Measurements from ENCODE around the gene TRPC4.
A peak's percentile ranks its signal among the peaks of the same experiment; 100 is the strongest.

The TRPC4 gene

DNA sequence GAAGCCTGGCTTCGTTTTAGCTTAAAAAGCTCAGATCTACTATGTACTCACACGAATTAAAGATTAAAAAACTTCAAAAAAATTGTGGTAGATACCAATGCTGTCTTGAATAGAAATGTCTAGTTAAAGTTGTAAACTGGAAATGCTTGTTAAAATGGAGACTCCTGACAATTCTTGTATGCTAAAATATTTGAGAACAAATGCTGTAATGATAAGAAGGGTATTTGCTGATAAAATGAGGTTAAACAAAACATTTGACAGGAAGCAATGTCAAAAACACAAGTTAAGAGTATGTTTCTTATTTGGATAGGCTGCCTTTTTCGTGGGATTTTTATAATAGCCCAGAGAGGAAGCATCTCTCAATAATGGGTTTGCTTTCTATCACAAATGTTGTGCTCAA, 223.0 kb downstream of the TRPC4 start:
- Mint-ChIP-seq H3K27ac (no peak overlapping the region), H3K4me1 (peaks cover 48% of the 10 kb centered on the region), H3K9me3 (peaks cover 4% of the 10 kb centered on the region), H3K36me3 (ENCODE audit: low read depth) (peaks cover 4% of the 10 kb centered on the region), H3K4me3 (no peak overlapping the region), H3K27me3 (ENCODE audit: low read depth, poor library complexity) (no peaks in the 10 kb centered on the region)
- no peak for DNase-seq
- TF ChIP-seq, protein P1, sequence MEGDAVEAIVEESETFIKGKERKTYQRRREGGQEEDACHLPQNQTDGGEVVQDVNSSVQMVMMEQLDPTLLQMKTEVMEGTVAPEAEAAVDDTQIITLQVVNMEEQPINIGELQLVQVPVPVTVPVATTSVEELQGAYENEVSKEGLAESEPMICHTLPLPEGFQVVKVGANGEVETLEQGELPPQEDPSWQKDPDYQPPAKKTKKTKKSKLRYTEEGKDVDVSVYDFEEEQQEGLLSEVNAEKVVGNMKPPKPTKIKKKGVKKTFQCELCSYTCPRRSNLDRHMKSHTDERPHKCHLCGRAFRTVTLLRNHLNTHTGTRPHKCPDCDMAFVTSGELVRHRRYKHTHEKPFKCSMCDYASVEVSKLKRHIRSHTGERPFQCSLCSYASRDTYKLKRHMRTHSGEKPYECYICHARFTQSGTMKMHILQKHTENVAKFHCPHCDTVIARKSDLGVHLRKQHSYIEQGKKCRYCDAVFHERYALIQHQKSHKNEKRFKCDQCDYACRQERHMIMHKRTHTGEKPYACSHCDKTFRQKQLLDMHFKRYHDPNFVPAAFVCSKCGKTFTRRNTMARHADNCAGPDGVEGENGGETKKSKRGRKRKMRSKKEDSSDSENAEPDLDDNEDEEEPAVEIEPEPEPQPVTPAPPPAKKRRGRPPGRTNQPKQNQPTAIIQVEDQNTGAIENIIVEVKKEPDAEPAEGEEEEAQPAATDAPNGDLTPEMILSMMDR (IDR thresholded peaks at IDR 0.05) = no peak

DNA sequence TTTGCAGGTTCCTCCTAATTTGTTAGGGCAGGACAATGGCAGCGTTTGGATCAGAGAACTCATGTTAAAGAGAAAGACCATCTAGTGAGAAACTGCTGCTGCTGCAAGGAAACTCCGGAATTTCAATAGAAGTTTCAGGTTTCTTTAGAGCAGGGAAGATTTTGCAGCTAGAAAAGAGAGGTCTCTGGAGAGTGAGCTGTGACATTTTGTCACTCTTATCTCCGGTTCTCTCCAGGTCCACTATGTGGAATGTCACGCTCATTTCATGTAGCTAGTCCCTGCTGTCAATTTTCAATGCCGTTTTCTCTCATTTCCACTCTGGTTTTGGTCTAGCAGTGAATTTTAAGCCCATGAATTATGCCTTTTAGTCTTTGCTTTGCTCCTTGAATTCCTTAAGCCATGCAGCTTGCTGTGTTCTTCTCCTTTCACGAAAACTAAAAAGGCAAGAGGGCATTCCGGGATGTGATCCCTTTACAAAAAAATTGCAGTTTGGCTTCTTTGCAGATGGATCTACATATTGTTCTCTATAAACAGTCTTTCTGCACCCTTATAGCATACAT, 224.3 kb downstream of the TRPC4 start:
- DNase-seq = no peak
- Mint-ChIP-seq H3K9me3 (no peaks in the 10 kb centered on the region), H3K4me1 (peaks cover 55% of the 10 kb centered on the region), H3K4me3 (no peak overlapping the region), H3K36me3 (ENCODE audit: low read depth) (peaks cover under 1% of the 10 kb centered on the region), H3K27me3 (ENCODE audit: low read depth, poor library complexity) (no peaks in the 10 kb centered on the region), H3K27ac (peak overlapping the region; percentile 30)
- TF ChIP-seq, protein P1 (IDR thresholded peaks at IDR 0.05) = no peak

DNA sequence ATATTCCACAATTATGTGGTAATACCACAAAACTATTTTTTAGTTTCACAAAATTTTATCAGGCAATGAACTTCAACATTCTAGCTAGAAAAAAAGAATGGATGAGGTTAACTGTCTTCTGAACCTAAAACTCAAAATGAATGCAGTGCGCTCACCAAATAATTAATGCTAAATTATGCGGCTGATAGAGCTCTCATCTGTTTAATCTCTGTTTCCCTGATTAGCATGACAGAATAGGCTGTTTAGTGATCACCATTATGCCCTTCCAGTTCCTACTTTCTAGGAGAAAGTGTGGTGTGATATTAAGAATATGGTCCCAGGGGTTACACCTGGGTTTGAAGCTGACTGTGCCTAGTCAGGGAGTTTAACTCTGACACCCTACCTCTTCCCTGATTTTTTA, 228.2 kb downstream of the TRPC4 start:
- Mint-ChIP-seq H3K9me3 (no peaks in the 10 kb centered on the region), H3K27ac (peak overlapping the region; percentile 68), H3K4me1 (peaks cover 43% of the 10 kb centered on the region), H3K36me3 (ENCODE audit: low read depth) (no peaks in the 10 kb centered on the region), H3K4me3 (no peak overlapping the region), H3K27me3 (ENCODE audit: low read depth, poor library complexity) (no peaks in the 10 kb centered on the region)
- DNase-seq = no peak
- TF ChIP-seq, protein P1 (IDR thresholded peaks at IDR 0.05) = no peak

DNA sequence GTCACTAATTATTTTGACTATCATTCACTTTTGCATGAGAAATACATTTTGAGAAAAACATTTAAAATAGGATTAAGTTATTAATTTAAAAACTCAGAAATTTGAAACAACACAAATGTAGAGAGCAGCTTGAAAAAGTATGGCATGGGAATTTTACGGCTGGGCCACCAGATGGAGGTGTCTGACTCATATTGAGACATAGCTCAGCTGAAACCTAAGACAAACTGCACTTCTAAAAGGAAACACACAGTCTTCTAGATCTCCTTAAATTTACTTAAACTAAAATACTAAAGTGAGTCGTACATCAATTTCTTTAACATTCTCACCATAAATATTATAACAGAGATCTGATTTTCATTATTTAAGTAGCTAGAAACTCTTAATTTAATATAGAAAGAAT, 229.1 kb downstream of the TRPC4 start:
- no peaks in the 10 kb centered on the region for H3K9me3 Mint-ChIP-seq
- H3K4me1 Mint-ChIP-seq = peaks cover 35% of the 10 kb centered on the region
- H3K36me3 Mint-ChIP-seq (ENCODE audit: low read depth) = no peaks in the 10 kb centered on the region
- no peaks in the 10 kb centered on the region for H3K27me3 Mint-ChIP-seq (ENCODE audit: low read depth, poor library complexity)
- DNase-seq = peak; percentile 12
- no peak overlapping the region for H3K4me3 Mint-ChIP-seq
- H3K27ac Mint-ChIP-seq = no peak overlapping the region
- TF ChIP-seq, protein P1 (IDR thresholded peaks at IDR 0.05) = peak; percentile 56

DNA sequence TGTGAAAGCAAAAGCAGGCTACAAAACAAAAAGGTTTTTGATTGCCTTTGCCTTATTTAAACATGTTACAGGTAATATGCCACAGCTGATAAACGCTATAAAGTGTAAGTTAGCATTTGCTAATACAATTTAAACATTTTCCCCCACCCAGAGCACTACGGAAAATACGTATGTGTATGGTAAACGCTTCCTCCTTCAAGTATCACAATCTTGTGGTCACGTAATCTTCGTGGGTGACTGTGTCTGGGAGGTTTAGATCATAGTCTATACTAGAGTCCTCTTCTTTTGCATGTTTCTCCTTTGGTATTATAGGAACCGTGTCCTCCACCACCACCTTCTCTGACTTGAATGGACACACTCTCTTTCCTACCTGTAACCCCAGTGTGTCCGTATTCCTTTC, 232.9 kb downstream of the TRPC4 start:
- Mint-ChIP-seq H3K9me3 (no peaks in the 10 kb centered on the region), H3K27ac (no peak overlapping the region), H3K4me3 (no peak overlapping the region), H3K27me3 (ENCODE audit: low read depth, poor library complexity) (no peaks in the 10 kb centered on the region), H3K4me1 (peaks cover 9% of the 10 kb centered on the region), H3K36me3 (ENCODE audit: low read depth) (no peaks in the 10 kb centered on the region)
- DNase-seq = no peak
- TF ChIP-seq, protein P1 (IDR thresholded peaks at IDR 0.05) = no peak

DNA sequence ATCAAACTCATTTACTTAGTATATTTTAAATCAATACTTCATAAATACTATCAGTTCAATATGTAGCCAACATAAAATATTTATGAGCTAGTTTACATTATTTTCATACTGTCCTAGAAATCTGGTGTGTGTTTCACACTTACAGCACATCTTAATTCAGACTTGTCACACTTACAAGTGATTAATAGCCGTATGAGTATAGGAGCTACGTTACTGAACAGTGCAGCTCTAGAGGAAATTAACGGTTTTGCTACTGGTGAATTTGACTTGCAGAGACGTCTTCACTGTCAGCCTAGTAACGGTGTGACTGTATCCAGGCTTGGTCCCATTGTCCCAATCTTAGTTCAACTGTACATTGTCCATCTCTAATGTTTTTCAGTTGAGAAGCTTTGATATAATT, 237.3 kb downstream of the TRPC4 start:
- no peak overlapping the region for H3K27ac Mint-ChIP-seq
- H3K4me1 Mint-ChIP-seq = no peaks in the 10 kb centered on the region
- no peaks in the 10 kb centered on the region for H3K36me3 Mint-ChIP-seq (ENCODE audit: low read depth)
- DNase-seq = no peak
- TF ChIP-seq, protein P1 (IDR thresholded peaks at IDR 0.05) = no peak
- no peak overlapping the region for H3K4me3 Mint-ChIP-seq
- no peaks in the 10 kb centered on the region for H3K27me3 Mint-ChIP-seq (ENCODE audit: low read depth, poor library complexity)
- no peaks in the 10 kb centered on the region for H3K9me3 Mint-ChIP-seq
